ENCODE results near the gene SOX6.

Gene SOX6

GRCh38 chr11:16169956-16170847 is 186.1 kb downstream of the SOX6 start:
- no peak overlapping the region for H3K27ac ChIP-seq
- DNase-seq (ENCODE audit: low spot score) = no peak
- TF ChIP-seq, protein P1, sequence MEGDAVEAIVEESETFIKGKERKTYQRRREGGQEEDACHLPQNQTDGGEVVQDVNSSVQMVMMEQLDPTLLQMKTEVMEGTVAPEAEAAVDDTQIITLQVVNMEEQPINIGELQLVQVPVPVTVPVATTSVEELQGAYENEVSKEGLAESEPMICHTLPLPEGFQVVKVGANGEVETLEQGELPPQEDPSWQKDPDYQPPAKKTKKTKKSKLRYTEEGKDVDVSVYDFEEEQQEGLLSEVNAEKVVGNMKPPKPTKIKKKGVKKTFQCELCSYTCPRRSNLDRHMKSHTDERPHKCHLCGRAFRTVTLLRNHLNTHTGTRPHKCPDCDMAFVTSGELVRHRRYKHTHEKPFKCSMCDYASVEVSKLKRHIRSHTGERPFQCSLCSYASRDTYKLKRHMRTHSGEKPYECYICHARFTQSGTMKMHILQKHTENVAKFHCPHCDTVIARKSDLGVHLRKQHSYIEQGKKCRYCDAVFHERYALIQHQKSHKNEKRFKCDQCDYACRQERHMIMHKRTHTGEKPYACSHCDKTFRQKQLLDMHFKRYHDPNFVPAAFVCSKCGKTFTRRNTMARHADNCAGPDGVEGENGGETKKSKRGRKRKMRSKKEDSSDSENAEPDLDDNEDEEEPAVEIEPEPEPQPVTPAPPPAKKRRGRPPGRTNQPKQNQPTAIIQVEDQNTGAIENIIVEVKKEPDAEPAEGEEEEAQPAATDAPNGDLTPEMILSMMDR (conservative IDR thresholded peaks at IDR 0.05; ENCODE audit: low read depth) = no peak
- POLR2A ChIA-PET (ENCODE audit: low non-redundant PET) = no interaction called here
- CTCF ChIA-PET = no interaction called here

DNA sequence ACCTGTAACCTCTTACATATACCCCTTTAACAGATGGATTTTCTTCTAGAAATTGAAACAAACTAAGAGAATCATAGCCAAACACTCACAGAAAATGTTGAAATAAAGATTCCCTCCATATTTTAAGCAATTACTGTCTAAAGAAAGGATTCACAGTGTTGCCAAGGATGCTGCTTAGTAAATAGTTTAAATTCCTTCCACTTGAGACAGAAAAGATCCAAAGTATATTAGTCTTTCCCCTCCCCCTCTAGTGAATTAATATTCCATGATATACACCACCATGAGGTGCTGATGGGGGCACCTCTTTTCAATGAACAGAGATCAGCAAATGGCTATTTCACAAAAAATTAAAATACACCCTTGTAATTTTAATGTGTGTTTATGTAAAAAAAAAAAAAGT is 186.8 kb downstream of the SOX6 start:
- TF ChIP-seq, protein P1 (conservative IDR thresholded peaks at IDR 0.05; ENCODE audit: low read depth) = no peak
- ChIA-PET POLR2A (ENCODE audit: low non-redundant PET) (no interaction called here), CTCF (no interaction called here)
- H3K27ac ChIP-seq = no peak overlapping the region
- DNase-seq (ENCODE audit: low spot score) = no peak

- no peak overlapping the region for H3K27ac ChIP-seq
- POLR2A ChIA-PET (ENCODE audit: low non-redundant PET) = no interaction called here
- no peak for DNase-seq (ENCODE audit: low spot score)
- CTCF ChIA-PET = no interaction called here
- TF ChIP-seq, protein P1 (conservative IDR thresholded peaks at IDR 0.05; ENCODE audit: low read depth) = no peak
These were observed 188.4 kb downstream of the SOX6 start for GRCh38 chr11:16167706-16168487.

- no peak for DNase-seq (ENCODE audit: low spot score)
- CTCF ChIA-PET = no interaction called here
These were observed 189.8 kb downstream of the SOX6 start for GRCh38 chr11:16166571-16166970.

GRCh38 chr11:16160146-16160545 is 196.2 kb downstream of the SOX6 start:
- TF ChIP-seq, protein P1 (conservative IDR thresholded peaks at IDR 0.05; ENCODE audit: low read depth) = no peak
- H3K27ac ChIP-seq = no peak overlapping the region
- CTCF ChIA-PET = interaction anchor here (0.6 kb wide), 1 partner anchor 690 kb away, joined by 4 read pairs; no protein-coding TSS in a partner anchor
- POLR2A ChIA-PET (ENCODE audit: low non-redundant PET) = no interaction called here
- DNase-seq (ENCODE audit: low spot score) = no peak

More at GRCh38 chr11:16166571-16166970, 189.8 kb downstream of the SOX6 start:
- TF ChIP-seq, protein P1 (conservative IDR thresholded peaks at IDR 0.05; ENCODE audit: low read depth) = no peak
- POLR2A ChIA-PET (ENCODE audit: low non-redundant PET) = no interaction called here
- H3K27ac ChIP-seq = no peak overlapping the region

DNA sequence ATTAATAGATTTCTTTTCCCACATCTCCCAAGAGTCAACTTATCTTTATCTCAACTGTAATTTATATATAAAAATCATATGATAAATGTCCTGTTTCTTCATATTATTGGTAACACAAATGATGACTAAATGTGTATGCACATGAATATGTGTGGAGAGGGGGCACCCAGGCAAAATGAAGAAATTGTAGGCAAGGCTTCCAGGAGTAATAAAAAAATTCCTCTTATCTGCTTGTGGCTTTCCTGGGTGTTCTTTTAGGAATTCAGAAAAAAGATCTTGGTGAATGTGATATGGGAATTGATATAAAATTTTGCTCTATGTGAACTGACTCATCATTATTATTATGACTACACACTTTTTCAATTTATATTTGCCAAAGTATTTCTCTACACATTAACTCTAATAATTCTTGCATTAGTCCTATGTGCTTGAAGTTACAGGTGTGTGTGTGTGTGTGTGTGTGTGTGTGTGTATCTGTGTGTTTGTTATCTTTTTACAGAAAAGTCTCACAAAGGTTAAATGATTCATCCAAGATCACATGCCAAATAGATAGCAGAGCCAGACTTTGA is 197.8 kb downstream of the SOX6 start:
- no peak overlapping the region for H3K27ac ChIP-seq
- CTCF ChIA-PET = no interaction called here
- POLR2A ChIA-PET (ENCODE audit: low non-redundant PET) = no interaction called here
- TF ChIP-seq, protein P1 (conservative IDR thresholded peaks at IDR 0.05; ENCODE audit: low read depth) = no peak
- DNase-seq (ENCODE audit: low spot score) = no peak
